ENCODE measurements around the gene RUVBL1. TPM values are rescaled to one million over a fixed set of nuclear protein-coding genes. Genes with fewer than 3 reads are reported as not detected.

Gene RUVBL1
- total RNA-seq, 1 donor from 2014 or later, result 47.5 TPM

- DNase-seq (ENCODE audit: low spot score), result no peak
These were observed 40.2 kb downstream of the RUVBL1 start for GRCh38 chr3:128083396-128083795.

GRCh38 chr3:128082546-128082945 lies 41.1 kb downstream of the RUVBL1 start:
- DNase-seq (ENCODE audit: low spot score), result no peak

- DNase-seq (ENCODE audit: low spot score), result no peak
These were observed 41.8 kb downstream of the RUVBL1 start for GRCh38 chr3:128081846-128082245.

- DNase-seq (ENCODE audit: low spot score), result no peak
These were observed 42.4 kb downstream of the RUVBL1 start for GRCh38 chr3:128081226-128081625.

- no peak for DNase-seq (ENCODE audit: low spot score)
These were observed 43.1 kb downstream of the RUVBL1 start for GRCh38 chr3:128080323-128081080.

- peak; percentile 31 for DNase-seq (ENCODE audit: low spot score)
These were observed 43.8 kb downstream of the RUVBL1 start for GRCh38 chr3:128079823-128080222.

GRCh38 chr3:128078875-128079274 lies 44.7 kb downstream of the RUVBL1 start:
- DNase-seq (ENCODE audit: low spot score), result peak; percentile 13

- DNase-seq (ENCODE audit: low spot score), result no peak
These were observed 45.3 kb downstream of the RUVBL1 start for GRCh38 chr3:128078322-128078721.

- no peak for DNase-seq (ENCODE audit: low spot score)
These were observed 45.9 kb downstream of the RUVBL1 start for GRCh38 chr3:128077665-128078064.

GRCh38 chr3:128077202-128077624 lies 46.4 kb downstream of the RUVBL1 start:
- no peak for DNase-seq (ENCODE audit: low spot score)

GRCh38 chr3:128076483-128077201 lies 47.0 kb downstream of the RUVBL1 start:
- DNase-seq (ENCODE audit: low spot score), result no peak

GRCh38 chr3:128075522-128076482 lies 47.8 kb downstream of the RUVBL1 start:
- peak; percentile 89 for DNase-seq (ENCODE audit: low spot score)

- no peak for DNase-seq (ENCODE audit: low spot score)
These were observed 48.6 kb downstream of the RUVBL1 start for GRCh38 chr3:128074851-128075521.

- DNase-seq (ENCODE audit: low spot score), result no peak
These were observed 49.8 kb downstream of the RUVBL1 start for GRCh38 chr3:128073807-128074206.

GRCh38 chr3:128073185-128073725 lies 50.4 kb downstream of the RUVBL1 start:
- peak; percentile 39 for DNase-seq (ENCODE audit: low spot score)

- DNase-seq (ENCODE audit: low spot score), result peak; percentile 37
These were observed 51.0 kb downstream of the RUVBL1 start for GRCh38 chr3:128072454-128073184.

GRCh38 chr3:128071771-128072453 lies 51.7 kb downstream of the RUVBL1 start:
- DNase-seq (ENCODE audit: low spot score), result peak; percentile 40

GRCh38 chr3:128070898-128071591 lies 52.6 kb downstream of the RUVBL1 start:
- no peak for DNase-seq (ENCODE audit: low spot score)

- DNase-seq (ENCODE audit: low spot score), result no peak
These were observed 54.3 kb downstream of the RUVBL1 start for GRCh38 chr3:128069271-128069670.

Data from ureter (tissue), 1 donor.